NCI-H1105 treated with DMSO at 0.1 percent for 48 hours (cell line): ENCODE measurements around the gene ASH1L.
"Not testable (repeated sequence)": the region's sequence is repeated elsewhere in the genome, so short reads cannot be mapped to it uniquely, and the experiment has no call there.

Source experiments
- DNase-seq: peaks from one replicate; lab custom pipeline; 2025; lab: John Stamatoyannopoulos, UW

ASH1L gene

GRCh38 chr1:155562581-155563376 is at the start of gene ASH1L:
ASH1L (minus strand) TSS chr1:155562803; CDS start chr1:155521519, 41,284 bp downstream.
- peak; percentile 92 for DNase-seq

- DNase-seq = not testable (repeated sequence)
Observed at GRCh38 chr1:155610257-155610647, 47.6 kb upstream of the ASH1L start.

- peak; percentile 97 for DNase-seq
Observed at GRCh38 chr1:155609515-155610256, 47.1 kb upstream of the ASH1L start, which contains the start of gene MSTO1. MSTO1 (plus strand) TSS chr1:155610218; CDS start chr1:155610249, 31 bp downstream.

GRCh38 chr1:155608888-155609225 is 46.3 kb upstream of the ASH1L start:
- no peak for DNase-seq

GRCh38 chr1:155607708-155608107 is 45.1 kb upstream of the ASH1L start:
- DNase-seq = no peak

GRCh38 chr1:155599828-155600572 is 37.4 kb upstream of the ASH1L start:
- DNase-seq = not testable (repeated sequence)

GRCh38 chr1:155598842-155599331 is 36.3 kb upstream of the ASH1L start:
- DNase-seq = no peak

- DNase-seq = no peak
Observed at GRCh38 chr1:155596864-155597263, 34.3 kb upstream of the ASH1L start.

- peak; percentile 24 for DNase-seq
Observed at GRCh38 chr1:155595877-155596474, 33.4 kb upstream of the ASH1L start.

GRCh38 chr1:155591770-155592169 is 29.2 kb upstream of the ASH1L start:
- DNase-seq = peak; percentile 66

GRCh38 chr1:155590516-155591247 is 28.1 kb upstream of the ASH1L start:
- not testable (repeated sequence) for DNase-seq

GRCh38 chr1:155589282-155589681 is 26.7 kb upstream of the ASH1L start:
- not testable (repeated sequence) for DNase-seq

- DNase-seq = not testable (repeated sequence)
Observed at GRCh38 chr1:155583846-155584245, 21.2 kb upstream of the ASH1L start.

GRCh38 chr1:155575608-155576007 is 13.0 kb upstream of the ASH1L start:
- not testable (repeated sequence) for DNase-seq

- no peak for DNase-seq
Observed at GRCh38 chr1:155574077-155574476, 11.5 kb upstream of the ASH1L start.

- DNase-seq = no peak
Observed at GRCh38 chr1:155570593-155570990, 8.0 kb upstream of the ASH1L start.

- no peak for DNase-seq
Observed at GRCh38 chr1:155569988-155570592, 7.5 kb upstream of the ASH1L start.

GRCh38 chr1:155563377-155564022 is 897 bp upstream of the ASH1L start:
- peak; percentile 21 for DNase-seq

- DNase-seq = peak; percentile 68
Observed at GRCh38 chr1:155561779-155562580, 623 bp downstream of the ASH1L start.
